Endometrium (tissue), 2 donors: ENCODE results near the gene TCF25.
"Not testable (repeated sequence)": the region's sequence is repeated elsewhere in the genome, so short reads cannot be mapped to it uniquely, and the experiment has no call there.

Source experiments
- FAIRE-seq: peaks from 2 replicates; lab custom pipeline; 2012; peaks lifted over from hg19 to GRCh38; lab: Jason Lieb, UNC
- donor health status: control.
- donor health status: control.

The TCF25 gene

DNA sequence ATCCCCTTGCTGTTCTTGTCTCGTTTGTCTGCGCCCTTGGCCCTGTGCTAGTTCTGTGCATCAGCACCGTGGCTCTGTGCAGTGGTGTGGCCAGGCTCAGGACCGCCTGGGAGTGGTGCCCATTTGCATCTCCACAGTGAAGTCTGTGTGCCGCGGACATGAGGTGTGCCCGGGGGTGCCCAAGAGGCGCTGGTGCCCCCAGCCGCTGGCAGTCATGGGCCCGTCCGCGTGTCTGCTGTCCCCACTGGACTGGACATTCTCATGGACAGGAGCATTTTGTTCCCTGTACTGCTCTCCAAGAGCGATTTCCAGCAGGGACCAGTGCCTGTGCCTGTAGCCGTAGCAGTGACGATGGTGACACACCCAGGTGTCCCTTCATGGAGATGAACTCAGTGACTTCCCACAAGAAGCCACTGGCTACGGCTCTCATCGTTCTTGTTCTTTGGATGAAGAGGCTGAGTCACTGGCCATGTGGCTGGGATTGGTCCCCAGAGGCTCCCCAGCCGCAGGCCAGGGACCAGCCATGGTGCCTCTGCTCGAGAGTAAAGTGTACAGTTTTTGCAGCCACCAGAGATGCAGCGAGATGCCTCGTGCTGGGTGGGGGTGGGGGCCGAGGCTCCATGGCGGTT, 32.2 kb downstream of the TCF25 start:
- FAIRE-seq = no peak

DNA sequence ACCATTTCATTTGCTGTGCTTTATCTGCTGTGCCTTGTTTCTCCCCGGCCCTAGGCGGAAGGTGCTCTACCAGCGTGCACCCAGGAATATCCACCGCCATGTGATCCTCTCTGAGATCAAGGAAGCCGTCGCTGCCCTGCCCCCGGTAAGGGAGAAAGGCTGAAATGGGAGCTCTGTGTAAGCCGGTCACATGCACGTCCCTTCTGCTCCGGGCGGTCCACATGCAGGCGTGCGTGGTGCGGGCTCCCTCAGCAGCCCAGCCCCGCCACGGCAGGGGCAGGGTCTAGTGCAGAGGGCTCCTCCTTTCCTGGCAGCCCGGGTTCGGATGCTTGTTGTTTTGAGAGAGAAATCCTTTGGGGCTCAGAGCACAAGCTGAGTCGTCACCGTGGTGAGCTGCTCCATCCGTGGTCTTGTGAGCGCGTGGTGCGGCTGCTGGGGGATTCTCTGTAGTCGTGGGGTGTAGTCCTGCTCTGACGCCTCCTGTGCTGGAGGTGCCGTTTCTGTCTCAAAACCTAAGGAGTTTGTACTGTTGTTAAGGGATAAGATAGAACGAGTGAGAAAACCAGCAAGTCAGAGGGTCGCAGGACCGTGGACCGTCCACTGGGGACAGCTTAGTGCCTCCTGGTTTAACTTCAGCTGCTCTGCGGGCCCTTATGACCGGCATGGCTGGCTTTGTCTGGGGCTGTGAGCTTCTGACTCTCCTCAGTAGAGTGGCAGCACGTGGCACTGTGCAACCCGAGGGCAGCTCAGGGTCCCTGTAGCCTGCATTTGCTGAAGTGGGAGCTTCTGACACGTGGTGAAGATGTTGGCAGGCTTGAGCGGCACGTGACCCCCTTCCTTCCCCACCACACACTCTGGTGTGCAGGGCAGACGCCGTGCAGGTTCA, 33.0 kb downstream of the TCF25 start:
- FAIRE-seq = no peak

DNA sequence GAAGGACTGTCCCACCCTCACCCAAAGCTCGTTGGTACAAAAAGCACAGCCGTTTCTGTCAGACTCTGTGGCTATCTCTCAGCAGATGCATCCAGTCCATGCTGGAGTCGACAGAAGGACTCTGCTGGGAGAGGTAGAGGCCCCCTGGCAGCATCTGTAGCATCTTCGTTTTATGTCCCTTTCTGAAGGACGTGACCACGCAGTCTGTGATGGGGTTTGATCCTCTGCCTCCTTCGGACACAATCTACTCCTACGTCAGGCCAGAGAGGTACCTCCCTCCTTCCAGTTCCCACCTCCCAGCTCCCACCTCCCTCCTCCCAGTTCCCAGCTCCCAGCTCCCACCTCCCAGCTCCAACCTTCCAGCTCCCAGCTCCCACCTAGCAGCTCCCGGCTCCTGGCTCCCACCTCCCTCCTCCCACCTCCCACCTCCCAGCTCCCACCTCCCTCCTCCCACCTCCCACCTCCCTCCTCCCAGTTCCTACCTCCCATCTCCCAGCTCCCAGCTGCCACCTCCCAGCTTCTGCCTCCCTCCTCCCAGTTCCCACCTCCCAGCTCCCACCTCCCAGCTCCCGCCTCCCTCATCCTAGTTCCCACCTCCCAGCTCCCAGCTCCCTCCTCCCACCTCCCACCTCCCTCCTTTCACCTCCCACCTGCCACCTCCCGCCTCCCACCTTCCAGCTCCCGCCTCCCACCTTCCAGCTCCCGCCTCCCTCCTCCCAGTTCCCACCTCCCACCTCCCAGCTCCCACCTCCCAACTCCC, 33.8 kb downstream of the TCF25 start:
- no peak for FAIRE-seq

DNA sequence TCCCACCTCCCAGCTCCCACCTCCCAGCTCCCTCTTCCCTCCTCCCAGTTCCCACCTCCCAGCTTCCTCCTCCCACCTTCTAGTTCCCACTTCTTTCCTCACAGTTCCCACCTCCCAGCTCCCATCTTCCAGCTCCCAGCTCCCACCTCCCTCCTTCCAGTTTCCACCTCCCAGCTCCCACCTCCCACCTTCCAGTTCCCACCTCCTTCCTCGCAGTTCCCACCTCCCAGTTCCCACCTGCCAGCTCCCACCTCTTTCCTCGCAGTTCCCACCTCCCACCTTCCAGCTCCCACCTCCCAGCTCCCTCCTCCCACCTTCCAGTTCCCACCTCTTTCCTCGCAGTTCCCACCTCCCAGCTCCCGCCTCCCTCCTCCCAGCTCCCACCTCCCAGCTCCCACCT, 34.8 kb downstream of the TCF25 start:
- no peak for FAIRE-seq

DNA sequence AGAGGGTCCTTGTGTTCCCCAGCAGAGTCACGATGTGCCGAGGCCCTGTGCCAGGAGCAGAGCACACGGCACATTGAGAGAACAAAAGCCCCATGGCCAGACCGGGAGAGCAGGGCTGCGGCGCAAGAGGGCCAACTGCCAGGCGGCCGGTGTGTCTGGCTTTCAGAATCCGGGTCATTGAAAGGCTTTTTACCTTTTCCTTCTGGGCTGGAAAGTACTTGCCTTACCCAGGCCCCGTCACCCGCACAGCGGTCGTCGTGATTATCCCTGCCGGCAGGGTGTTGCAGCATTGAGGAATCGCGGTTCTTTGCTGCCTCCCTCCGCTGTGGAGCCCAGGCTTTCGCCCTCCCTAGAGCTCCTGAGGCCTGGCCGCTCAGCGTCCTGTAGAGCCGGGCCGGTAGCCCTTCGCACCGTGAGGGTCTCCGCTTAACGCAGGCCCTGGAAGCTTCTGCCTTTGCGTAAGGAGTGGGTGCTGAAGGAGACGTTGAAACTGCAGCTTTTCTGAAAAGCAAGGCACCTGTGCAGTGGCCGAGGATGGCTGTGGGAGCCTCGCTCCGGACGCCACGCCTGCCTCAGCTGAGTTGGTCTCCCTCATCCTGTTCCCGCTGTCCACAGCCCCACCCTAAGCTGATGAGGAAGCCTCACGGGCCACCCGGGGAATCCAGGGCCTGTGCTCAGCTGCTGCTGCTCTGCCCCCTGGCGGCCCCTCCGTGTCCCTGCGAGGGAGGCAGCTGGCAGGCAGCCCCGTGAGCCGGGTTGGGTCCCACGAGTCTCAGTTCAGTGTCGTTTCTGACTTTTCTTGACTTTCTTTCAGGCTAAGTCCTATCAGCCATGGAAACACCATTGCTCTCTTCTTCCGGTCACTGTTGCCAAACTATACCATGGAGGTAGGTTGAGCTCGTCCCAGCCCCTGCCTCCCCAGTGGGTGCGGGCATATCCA, 36.7 kb downstream of the TCF25 start:
- no peak for FAIRE-seq

DNA sequence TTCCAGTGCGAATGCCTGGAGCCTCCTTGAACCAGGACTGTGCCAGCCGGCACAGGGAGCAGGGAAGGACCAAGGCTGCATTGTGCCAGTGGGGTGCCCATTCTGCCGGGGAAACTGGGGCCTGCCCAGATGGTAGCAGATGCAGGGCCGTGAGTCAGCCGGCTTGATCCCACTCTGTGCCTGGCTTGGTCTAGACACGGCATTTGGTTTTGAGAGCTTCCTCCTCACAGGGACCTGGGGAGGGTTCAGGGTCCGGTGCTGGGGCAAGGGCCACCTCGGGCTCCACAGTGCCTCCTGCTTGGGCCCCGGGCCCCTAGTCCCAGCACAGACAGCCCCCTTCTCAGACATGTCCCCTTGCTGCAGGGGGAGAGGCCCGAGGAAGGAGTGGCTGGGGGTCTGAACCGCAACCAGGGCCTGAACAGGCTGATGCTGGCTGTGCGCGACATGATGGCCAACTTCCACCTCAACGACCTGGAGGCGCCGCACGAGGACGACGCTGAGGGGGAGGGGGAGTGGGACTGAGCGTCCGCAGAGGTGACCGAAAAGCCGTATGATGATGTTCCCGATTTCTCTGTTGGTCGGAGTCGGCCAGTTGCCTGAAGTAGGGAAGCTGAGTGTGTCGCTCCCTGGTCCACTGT, 37.4 kb downstream of the TCF25 start:
- no peak for FAIRE-seq

DNA sequence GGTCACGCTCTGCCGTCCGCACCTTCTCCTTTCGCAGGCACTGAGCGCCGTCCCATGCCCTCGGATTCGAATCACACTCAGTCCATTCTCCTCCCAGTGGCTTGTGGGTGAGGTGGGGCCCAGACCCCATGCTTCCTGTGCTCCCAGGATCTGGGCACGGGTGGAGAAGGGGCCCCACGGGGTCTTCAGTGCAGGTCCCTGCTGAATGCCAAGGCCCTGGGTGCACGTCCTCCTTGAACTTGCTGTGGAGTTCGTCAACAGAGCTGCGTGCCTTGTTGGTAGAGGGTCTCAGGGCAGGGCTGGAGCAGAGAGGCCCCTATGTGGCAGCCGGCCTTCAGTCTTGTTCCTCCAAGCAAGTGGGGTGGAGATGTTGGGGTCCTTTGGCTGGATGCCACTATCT, 38.0 kb downstream of the TCF25 start:
- FAIRE-seq = no peak

DNA sequence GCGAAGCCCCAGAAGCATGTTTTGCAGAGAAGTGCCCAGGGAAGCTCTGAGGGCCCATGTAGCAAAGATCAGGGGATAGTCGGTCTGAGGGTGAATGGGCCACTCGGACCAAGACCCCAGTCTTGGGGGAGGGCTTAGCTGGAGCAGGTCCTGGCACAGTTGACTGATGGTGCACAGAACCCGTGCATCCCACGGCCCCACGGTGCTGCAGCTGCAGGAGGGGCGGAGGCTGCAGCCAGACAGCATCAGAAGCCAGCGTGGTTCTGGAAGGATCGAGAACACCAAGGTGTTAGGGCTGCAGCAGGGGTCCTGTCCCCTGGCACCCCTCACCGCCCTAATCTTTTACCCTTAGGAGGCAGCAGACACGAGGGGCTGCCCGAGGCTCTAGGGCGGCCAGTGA, 38.8 kb downstream of the TCF25 start:
- no peak for FAIRE-seq

DNA sequence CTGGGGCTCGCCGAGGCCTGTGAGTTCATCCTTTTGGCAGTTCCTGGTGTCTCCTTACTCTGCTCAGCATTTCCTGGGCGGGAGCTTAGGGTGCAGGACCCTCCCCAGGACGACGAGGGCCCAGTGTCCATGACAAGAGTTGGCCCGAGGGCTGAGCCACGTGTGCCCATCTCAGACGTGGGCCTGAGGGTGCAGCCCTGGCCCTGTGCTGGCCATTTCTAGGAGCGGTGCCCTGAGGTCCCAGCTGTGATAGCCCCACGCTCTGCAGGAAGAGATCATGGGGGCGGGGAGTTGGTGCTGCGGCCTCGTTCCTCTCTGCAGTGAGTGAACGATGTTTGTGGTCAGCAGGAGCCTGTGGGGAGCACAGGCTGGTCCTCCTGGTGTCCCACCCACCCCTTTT, 39.2 kb downstream of the TCF25 start:
- FAIRE-seq = no peak

DNA sequence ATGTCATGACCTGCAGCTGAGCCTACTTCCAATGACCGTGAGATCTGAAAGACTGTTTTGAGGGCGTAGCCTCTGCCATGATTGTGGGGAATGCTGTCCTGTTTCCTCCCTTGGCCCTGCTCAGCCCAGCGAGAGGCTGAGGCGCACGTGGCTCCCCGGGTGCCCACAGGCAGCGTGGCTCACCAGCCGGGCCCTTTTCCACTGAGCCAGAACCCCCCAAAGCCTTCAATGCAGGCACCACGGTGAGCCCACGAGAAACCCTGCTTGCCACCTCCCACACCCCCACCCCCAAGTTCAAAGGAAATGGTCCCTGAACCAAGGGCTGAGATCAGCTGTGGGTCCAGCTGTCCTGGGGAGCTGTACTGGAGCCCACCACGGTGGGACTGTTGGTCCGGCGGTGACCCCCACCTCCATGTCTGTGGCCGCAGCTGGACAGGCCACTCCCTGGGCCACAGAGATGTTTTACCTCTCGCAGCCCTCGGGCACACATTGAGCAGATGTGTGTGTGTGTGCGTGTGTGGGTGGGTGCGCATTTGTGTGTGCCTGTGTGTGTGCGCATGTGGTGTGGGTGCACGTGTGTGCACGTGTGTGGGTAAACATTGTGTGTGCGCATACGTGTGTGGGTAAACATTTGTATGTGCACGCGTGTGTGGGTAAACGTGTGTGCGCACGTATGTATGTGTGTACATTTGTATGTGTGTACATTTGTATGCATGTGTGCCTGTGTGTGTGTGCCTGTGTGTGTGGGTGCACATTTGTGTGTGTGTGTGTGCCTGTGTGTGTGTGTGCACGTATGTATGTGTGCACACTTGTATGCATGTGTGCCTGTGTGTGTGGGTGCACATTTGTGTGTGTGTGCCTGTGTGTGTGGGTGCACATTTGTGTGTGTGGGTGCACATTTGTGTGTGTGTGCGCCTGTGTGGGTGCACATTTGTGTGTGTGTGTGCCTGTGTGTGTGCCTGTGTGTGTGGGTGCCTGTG, 40.3 kb downstream of the TCF25 start:
- FAIRE-seq = no peak

DNA sequence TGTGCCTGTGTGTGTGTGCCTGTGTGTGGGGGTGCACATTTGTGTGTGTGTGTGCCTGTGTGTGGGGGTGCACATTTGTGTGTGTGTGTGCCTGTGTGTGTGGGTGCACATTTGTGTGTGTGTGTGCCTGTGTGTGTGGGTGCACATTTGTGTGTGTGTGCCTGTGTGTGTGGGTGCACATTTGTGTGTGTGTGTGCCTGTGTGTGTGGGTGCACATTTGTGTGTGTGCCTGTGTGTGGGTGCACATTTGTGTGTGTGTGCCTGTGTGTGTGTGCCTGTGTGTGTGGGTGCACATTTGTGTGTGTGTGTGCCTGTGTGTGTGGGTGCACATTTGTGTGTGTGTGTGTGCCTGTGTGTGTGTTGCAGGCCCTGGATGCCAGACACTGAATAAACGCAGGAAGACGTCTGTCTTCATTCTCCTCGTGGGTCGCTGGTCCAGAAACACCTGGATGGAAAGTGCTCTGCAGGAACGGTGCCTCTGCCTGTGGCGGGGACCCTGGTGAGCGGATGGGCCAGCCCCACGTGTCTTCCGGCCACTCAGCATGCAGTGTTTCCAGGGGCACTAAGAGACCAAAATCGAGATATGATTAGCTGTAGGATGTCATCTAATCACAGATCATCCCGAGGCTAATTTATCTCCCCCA, 41.4 kb downstream of the TCF25 start:
- not testable (repeated sequence) for FAIRE-seq

DNA sequence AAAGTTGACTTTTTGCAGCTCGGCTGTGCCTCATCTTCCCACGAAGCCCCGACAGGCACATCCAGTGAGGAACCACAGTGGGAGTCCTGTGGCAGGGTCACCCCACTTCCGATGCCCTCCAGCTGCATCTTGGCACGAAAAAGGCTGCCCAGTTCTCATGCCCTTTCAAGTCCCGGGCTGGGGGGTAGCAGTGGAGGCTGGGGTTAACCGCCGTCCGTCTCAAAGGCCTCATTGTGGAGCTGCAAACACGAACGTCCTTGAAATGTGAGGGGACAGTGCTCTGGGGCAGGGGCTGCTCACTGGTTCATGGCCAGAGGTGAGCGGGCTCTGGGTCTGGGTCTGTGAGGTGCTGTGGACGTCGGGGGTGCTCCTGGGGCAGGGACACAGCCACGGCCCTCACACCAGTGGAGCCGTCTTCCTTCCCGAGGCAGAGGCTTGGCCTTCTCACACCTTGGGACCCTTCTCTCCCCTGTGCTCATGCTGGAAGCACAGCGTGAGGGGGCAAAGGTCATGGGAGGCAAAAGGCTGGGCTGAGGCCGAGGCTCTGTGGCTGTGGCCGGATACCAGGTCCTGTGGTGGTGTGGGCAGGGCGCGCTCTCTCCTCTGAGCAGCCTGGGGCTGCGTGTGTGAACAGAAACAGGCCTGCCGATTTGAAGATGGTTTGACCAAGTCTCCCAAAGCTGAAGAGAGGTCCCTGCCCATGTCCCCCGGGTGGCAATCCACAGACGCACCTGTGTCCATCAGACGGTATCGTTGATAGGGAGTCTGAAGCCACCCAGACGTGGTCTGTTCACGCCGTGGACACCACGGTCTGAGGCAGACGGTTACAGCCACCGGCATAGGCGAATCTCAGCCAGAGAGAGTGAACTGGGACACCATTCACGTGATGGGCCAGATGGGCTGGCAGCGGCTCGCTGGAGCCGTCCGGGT, 42.2 kb downstream of the TCF25 start:
- no peak for FAIRE-seq

DNA sequence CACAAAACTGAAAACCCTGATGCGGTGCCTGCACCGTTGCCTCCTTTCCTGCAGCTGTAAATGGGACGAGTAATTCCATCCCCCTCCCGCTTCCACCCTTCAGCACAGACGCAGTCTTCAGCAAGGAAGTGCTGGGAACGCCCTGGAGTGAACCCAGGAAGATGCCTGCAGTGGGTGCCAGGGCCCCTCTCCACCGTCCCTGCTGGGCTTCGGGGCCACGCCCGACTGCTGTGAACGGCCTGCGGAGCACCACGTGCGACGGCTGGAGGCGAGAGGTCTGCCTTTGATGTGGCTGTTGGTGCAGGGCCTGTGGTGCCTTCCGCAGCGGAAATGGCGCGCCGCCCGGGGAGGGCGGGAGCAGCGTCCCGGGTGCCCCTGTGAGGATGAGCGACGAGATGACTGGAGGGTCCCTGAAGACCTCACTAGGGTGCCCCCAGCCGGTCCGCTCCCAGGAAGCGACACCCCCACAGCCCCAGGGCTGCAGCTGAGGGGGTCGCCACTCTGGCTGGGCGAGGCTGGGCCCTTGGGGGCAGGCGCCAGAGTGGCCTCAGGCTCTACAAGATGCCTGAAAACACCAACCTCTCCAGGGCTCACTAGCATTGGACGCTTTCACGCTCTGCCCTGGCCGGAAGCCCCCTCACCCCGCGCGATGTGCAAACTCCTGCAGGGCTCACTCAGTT, 44.5 kb downstream of the TCF25 start:
- FAIRE-seq = no peak

DNA sequence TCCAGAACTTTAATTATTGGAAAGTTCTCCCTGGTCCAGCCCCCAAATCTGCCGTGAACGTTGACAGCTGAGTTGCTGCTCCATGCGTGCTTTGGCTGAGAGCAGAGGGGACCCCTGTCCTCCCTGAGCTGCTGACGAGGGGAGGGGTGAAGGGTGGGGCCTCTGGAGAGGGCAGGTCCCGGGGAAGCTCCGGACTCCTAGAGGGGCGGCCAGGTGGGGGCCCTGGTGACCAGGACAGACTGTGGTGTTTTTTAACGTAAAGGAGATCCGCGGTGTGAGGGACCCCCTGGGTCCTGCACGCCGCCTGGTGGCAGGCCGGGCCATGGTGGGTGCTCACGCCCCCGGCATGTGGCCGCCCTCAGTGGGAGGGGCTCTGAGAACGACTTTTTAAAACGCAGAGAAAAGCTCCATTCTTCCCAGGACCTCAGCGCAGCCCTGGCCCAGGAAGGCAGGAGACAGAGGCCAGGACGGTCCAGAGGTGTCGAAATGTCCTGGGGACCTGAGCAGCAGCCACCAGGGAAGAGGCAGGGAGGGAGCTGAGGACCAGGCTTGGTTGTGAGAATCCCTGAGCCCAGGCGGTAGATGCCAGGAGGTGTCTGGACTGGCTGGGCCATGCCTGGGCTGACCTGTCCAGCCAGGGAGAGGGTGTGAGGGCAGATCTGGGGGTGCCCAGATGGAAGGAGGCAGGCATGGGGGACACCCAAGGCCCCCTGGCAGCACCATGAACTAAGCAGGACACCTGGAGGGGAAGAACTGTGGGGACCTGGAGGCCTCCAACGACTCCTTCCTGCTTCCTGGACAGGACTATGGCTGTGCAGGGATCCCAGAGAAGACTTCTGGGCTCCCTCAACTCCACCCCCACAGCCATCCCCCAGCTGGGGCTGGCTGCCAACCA, 45.3 kb downstream of the TCF25 start, which contains the start of gene MC1R:
MC1R (plus strand) TSS at position 410 of the 895 bp plus-strand sequence; CDS start at position 807, 397 bp downstream.
- no peak for FAIRE-seq

DNA sequence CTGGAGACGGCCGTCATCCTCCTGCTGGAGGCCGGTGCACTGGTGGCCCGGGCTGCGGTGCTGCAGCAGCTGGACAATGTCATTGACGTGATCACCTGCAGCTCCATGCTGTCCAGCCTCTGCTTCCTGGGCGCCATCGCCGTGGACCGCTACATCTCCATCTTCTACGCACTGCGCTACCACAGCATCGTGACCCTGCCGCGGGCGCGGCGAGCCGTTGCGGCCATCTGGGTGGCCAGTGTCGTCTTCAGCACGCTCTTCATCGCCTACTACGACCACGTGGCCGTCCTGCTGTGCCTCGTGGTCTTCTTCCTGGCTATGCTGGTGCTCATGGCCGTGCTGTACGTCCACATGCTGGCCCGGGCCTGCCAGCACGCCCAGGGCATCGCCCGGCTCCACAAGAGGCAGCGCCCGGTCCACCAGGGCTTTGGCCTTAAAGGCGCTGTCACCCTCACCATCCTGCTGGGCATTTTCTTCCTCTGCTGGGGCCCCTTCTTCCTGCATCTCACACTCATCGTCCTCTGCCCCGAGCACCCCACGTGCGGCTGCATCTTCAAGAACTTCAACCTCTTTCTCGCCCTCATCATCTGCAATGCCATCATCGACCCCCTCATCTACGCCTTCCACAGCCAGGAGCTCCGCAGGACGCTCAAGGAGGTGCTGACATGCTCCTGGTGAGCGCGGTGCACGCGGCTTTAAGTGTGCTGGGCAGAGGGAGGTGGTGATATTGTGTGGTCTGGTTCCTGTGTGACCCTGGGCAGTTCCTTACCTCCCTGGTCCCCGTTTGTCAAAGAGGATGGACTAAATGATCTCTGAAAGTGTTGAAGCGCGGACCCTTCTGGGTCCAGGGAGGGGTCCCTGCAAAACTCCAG, 46.4 kb downstream of the TCF25 start:
- FAIRE-seq = no peak

DNA sequence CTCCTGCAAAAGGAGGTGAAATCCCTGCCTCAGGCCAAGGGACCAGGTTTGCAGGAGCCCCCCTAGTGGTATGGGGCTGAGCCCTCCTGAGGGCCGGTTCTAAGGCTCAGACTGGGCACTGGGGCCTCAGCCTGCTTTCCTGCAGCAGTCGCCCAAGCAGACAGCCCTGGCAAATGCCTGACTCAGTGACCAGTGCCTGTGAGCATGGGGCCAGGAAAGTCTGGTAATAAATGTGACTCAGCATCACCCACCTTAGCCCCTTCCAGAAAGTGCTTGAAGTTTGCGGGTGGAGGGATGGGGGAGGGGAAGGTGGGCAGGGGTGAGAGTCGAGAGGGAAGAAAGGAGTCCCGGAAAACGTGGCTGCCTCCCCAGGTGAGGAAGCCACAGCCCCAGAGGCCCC, 47.3 kb downstream of the TCF25 start:
- no peak for FAIRE-seq
